Stimulated activated effector memory CD8-positive, alpha-beta T cell treated with anti-CD3 and anti-CD28 coated beads, Interleukin-12 subunit alpha, Interleukin-12 subunit beta, amount 100 ng/mL, for 72 hours (primary cell): ENCODE results near the gene AFAP1L2.

ENCODE experiments used
- ATAC-seq: fragments of 150-1000 bp; cut with Tn5 transposase; 2 replicates; pipeline ENCODE4 v1.10.0; 2021
- DNase-seq, 2 donors: peaks; one replicate each; pipeline ENCODE4 v3.0.0; 2021 to 2022; ENCODE audit warnings: low spot score in 2 of 2
- H3K27ac Mint-ChIP-seq: one replicate; pipeline ENCODE4 v1.8.0; 2022; ENCODE audit warnings: mild to moderate bottlenecking, mixed read lengths
- H3K36me3 Mint-ChIP-seq: one replicate; pipeline ENCODE4 v1.8.0; 2022; ENCODE audit warnings: mild to moderate bottlenecking, mixed read lengths
- H3K4me1 Mint-ChIP-seq: one replicate; pipeline ENCODE4 v1.8.0; 2022; ENCODE audit warnings: mixed read lengths
- H3K4me3 Mint-ChIP-seq: one replicate; pipeline ENCODE4 v1.8.0; 2022; ENCODE audit warnings: mild to moderate bottlenecking, mixed read lengths
- H3K9me3 Mint-ChIP-seq: one replicate; pipeline ENCODE4 v1.8.0; 2022; ENCODE audit warnings: mixed read lengths

The AFAP1L2 gene

GRCh38 chr10:114427124-114427852, 23.0 kb upstream of the AFAP1L2 start:
- Mint-ChIP-seq H3K36me3 (peaks cover 8% of the 10 kb centered on the region), H3K27ac (no peak overlapping the region), H3K4me1 (no peaks in the 10 kb centered on the region), H3K9me3 (no peaks in the 10 kb centered on the region), H3K4me3 (no peak overlapping the region)
- ATAC-seq, result no peak
- DNase-seq, result no peak

- H3K27ac Mint-ChIP-seq, result no peak overlapping the region
- no peaks in the 10 kb centered on the region for H3K4me1 Mint-ChIP-seq
- peaks cover 8% of the 10 kb centered on the region for H3K36me3 Mint-ChIP-seq
- H3K4me3 Mint-ChIP-seq, result no peak overlapping the region
- no peaks in the 10 kb centered on the region for H3K9me3 Mint-ChIP-seq
- no peak for DNase-seq
- ATAC-seq, result no peak
Observed at GRCh38 chr10:114426476-114426875, 22.2 kb upstream of the AFAP1L2 start.

GRCh38 chr10:114420811-114421485, 16.6 kb upstream of the AFAP1L2 start:
- ATAC-seq, result no peak
- peaks cover 5% of the 10 kb centered on the region for H3K4me1 Mint-ChIP-seq
- no peak for DNase-seq
- no peak overlapping the region for H3K27ac Mint-ChIP-seq
- no peak overlapping the region for H3K4me3 Mint-ChIP-seq
- no peaks in the 10 kb centered on the region for H3K9me3 Mint-ChIP-seq
- H3K36me3 Mint-ChIP-seq, result no peaks in the 10 kb centered on the region

- Mint-ChIP-seq H3K4me1 (peaks cover 5% of the 10 kb centered on the region), H3K36me3 (no peaks in the 10 kb centered on the region), H3K4me3 (no peak overlapping the region), H3K9me3 (no peaks in the 10 kb centered on the region), H3K27ac (no peak overlapping the region)
- DNase-seq, result no peak
- ATAC-seq, result no peak
Observed at GRCh38 chr10:114418109-114418508, 13.8 kb upstream of the AFAP1L2 start.

- ATAC-seq (peak; percentile 42), DNase-seq (no peak)
- no peak overlapping the region for H3K27ac Mint-ChIP-seq
- H3K36me3 Mint-ChIP-seq, result no peaks in the 10 kb centered on the region
- H3K4me3 Mint-ChIP-seq, result no peak overlapping the region
- H3K4me1 Mint-ChIP-seq, result peaks cover 1% of the 10 kb centered on the region
- H3K9me3 Mint-ChIP-seq, result no peaks in the 10 kb centered on the region
Observed at GRCh38 chr10:114412907-114413797, 8.8 kb upstream of the AFAP1L2 start.

GRCh38 chr10:114408968-114409444, 4.7 kb upstream of the AFAP1L2 start:
- no peaks in the 10 kb centered on the region for H3K9me3 Mint-ChIP-seq
- ATAC-seq, result no peak
- H3K27ac Mint-ChIP-seq, result no peak overlapping the region
- no peak for DNase-seq
- no peak overlapping the region for H3K4me3 Mint-ChIP-seq
- no peaks in the 10 kb centered on the region for H3K36me3 Mint-ChIP-seq
- peaks cover 18% of the 10 kb centered on the region for H3K4me1 Mint-ChIP-seq

- ATAC-seq (no peak), DNase-seq (no peak)
- peaks cover 18% of the 10 kb centered on the region for H3K4me1 Mint-ChIP-seq
- no peaks in the 10 kb centered on the region for H3K9me3 Mint-ChIP-seq
- no peak overlapping the region for H3K27ac Mint-ChIP-seq
- H3K36me3 Mint-ChIP-seq, result no peaks in the 10 kb centered on the region
- no peak overlapping the region for H3K4me3 Mint-ChIP-seq
Observed at GRCh38 chr10:114408112-114408967, 4.0 kb upstream of the AFAP1L2 start.

- Mint-ChIP-seq H3K4me3 (no peak overlapping the region), H3K4me1 (peaks cover 25% of the 10 kb centered on the region), H3K9me3 (no peaks in the 10 kb centered on the region), H3K36me3 (no peaks in the 10 kb centered on the region), H3K27ac (no peak overlapping the region)
- ATAC-seq (no peak), DNase-seq (no peak)
Observed at GRCh38 chr10:114406455-114406854, 2.2 kb upstream of the AFAP1L2 start.

- H3K4me3 Mint-ChIP-seq, result peak overlapping the region; percentile 49
- H3K36me3 Mint-ChIP-seq, result no peaks in the 10 kb centered on the region
- H3K9me3 Mint-ChIP-seq, result no peaks in the 10 kb centered on the region
- DNase-seq (no peak), ATAC-seq (no peak)
- H3K4me1 Mint-ChIP-seq, result peaks cover 25% of the 10 kb centered on the region
- no peak overlapping the region for H3K27ac Mint-ChIP-seq
Observed at GRCh38 chr10:114405011-114405350, 679 bp upstream of the AFAP1L2 start.

- Mint-ChIP-seq H3K9me3 (no peaks in the 10 kb centered on the region), H3K27ac (no peak overlapping the region), H3K36me3 (no peaks in the 10 kb centered on the region), H3K4me1 (peaks cover 25% of the 10 kb centered on the region), H3K4me3 (peak overlapping the region; percentile 49)
- DNase-seq (no peak), ATAC-seq (no peak)
Observed at GRCh38 chr10:114403541-114404161, 651 bp downstream of the AFAP1L2 start.

- Mint-ChIP-seq H3K9me3 (no peaks in the 10 kb centered on the region), H3K27ac (no peak overlapping the region), H3K4me1 (peaks cover 23% of the 10 kb centered on the region), H3K4me3 (peak overlapping the region; percentile 39), H3K36me3 (no peaks in the 10 kb centered on the region)
- DNase-seq (no peak), ATAC-seq (no peak)
Observed at GRCh38 chr10:114402871-114403540, 1.3 kb downstream of the AFAP1L2 start.

- H3K36me3 Mint-ChIP-seq, result no peaks in the 10 kb centered on the region
- no peak overlapping the region for H3K4me3 Mint-ChIP-seq
- no peak overlapping the region for H3K27ac Mint-ChIP-seq
- DNase-seq (no peak), ATAC-seq (no peak)
- peaks cover 17% of the 10 kb centered on the region for H3K4me1 Mint-ChIP-seq
- no peaks in the 10 kb centered on the region for H3K9me3 Mint-ChIP-seq
Observed at GRCh38 chr10:114402233-114402632, 2.1 kb downstream of the AFAP1L2 start.

GRCh38 chr10:114401195-114401791, 3.0 kb downstream of the AFAP1L2 start:
- Mint-ChIP-seq H3K4me1 (peaks cover 17% of the 10 kb centered on the region), H3K9me3 (no peaks in the 10 kb centered on the region), H3K4me3 (no peak overlapping the region), H3K27ac (no peak overlapping the region), H3K36me3 (no peaks in the 10 kb centered on the region)
- DNase-seq, result no peak
- no peak for ATAC-seq

- ATAC-seq (no peak), DNase-seq (no peak)
- Mint-ChIP-seq H3K27ac (no peak overlapping the region), H3K9me3 (no peaks in the 10 kb centered on the region), H3K4me3 (no peak overlapping the region), H3K36me3 (no peaks in the 10 kb centered on the region), H3K4me1 (peaks cover 17% of the 10 kb centered on the region)
Observed at GRCh38 chr10:114400091-114400490, 4.2 kb downstream of the AFAP1L2 start.
